Adrenal gland (tissue), 5 donors: ENCODE measurements around the gene PRKN.

ENCODE experiments used
- POLR2A ChIP-seq, 2 donors: fragments of 450-650 bp; IDR thresholded peaks; one replicate each; pipeline ENCODE4 v1.6.1; 2017; ENCODE audit warnings: antibody characterized with exemption in 2 of 2, mild to moderate bottlenecking in 2 of 2, moderate library complexity in 1 of 2
- TF ChIP-seq, protein P1 (sequence below), 6 experiments: fragments of 450-650 bp in 4 of 6; fragments of 200-600 bp in 2 of 6; sonication (generic) in 1 of 6; IDR thresholded peaks; 1 replicate in 5 of 6; 2 replicates in 1 of 6; pipeline versions ENCODE4 v1.5.1 to v1.8.0; 2016 to 2021; ENCODE audit warnings: antibody characterized with exemption in 6 of 6, mild to moderate bottlenecking in 2 of 6, moderate library complexity in 1 of 6
- donor health status: DM: no; HTN: no; CAD: no.

DNA sequence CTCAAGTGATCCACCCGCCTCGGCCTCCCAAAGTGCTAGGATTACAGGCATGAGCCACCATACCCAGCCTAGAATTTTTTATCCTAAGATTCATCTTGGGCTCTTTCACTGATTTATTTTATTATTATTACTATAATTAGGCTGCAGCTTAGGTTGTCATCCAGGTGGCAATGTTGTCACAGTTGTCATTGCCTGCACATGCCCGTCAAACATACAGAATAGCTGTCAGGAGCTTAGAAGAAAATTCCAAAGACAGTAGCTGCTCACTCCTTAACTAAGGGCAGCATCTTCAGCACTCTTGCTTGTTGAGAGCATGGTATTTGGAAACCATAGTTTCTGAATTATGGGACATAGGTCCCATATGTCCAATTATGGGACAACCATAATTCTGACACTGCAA is 1118.8 kb downstream of the PRKN start:
- TF ChIP-seq, protein P1, sequence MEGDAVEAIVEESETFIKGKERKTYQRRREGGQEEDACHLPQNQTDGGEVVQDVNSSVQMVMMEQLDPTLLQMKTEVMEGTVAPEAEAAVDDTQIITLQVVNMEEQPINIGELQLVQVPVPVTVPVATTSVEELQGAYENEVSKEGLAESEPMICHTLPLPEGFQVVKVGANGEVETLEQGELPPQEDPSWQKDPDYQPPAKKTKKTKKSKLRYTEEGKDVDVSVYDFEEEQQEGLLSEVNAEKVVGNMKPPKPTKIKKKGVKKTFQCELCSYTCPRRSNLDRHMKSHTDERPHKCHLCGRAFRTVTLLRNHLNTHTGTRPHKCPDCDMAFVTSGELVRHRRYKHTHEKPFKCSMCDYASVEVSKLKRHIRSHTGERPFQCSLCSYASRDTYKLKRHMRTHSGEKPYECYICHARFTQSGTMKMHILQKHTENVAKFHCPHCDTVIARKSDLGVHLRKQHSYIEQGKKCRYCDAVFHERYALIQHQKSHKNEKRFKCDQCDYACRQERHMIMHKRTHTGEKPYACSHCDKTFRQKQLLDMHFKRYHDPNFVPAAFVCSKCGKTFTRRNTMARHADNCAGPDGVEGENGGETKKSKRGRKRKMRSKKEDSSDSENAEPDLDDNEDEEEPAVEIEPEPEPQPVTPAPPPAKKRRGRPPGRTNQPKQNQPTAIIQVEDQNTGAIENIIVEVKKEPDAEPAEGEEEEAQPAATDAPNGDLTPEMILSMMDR (IDR thresholded peaks at IDR 0.05): no peak
- no peak for TF ChIP-seq POLR2A (IDR thresholded peaks at IDR 0.05)
